NCI-H1436 treated with DMSO at 0.1 percent for 48 hours (cell line): ENCODE data around the gene PRR5.

Experiments
- DNase-seq: peaks from one replicate; lab custom pipeline; 2025; lab: John Stamatoyannopoulos, UW

Gene PRR5

DNA sequence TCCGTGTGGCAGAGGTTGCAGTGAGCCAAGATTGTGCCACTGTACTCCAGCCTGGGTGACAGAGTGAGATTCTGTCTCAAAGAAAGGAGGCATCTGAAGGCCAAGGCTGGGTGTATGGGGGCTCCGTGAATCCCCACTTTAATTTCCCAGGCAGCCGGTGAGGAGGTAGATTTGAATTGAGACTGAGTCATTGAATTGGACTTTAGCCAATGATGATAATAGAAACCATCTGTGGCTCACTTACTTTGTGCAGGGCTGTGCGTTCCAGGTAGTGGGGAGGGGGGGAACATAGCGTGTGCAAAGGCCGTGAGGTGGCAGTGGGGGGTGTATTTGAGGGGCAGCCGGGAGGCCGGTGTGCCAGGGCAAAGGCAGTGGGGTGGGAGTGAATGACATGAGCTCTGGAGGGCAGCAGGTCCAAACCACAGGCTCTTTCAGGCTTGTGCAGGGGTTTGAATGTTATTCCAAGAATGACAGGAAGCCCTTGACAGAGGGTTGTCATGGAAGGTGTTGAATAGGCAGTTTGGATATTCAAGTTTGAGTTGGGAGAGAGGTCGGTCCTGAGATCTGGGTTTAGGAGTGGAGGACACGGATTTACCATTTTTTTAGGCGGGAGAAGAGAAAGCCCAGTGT, 56.5 kb downstream of the PRR5 start:
- DNase-seq, result no peak

DNA sequence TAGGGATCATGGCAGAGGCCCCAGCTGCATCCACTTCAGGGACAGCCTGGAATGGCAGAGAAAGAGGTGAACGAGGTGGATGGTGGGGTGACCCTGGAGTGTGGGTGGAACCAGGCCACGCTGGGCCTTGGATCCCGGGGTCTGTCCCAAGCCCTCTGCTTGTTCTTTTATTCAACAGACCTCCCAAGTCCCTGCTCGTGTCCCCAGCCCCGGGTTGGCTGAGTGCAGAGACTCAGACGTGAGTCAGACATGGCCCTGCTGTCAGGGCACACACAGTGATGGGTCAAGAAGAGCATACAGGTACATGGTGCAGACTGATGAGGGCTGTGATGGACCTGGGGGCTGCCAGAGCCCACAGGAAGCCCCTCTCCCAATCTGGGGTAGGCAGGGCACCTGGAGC, 57.0 kb downstream of the PRR5 start:
- no peak for DNase-seq

DNA sequence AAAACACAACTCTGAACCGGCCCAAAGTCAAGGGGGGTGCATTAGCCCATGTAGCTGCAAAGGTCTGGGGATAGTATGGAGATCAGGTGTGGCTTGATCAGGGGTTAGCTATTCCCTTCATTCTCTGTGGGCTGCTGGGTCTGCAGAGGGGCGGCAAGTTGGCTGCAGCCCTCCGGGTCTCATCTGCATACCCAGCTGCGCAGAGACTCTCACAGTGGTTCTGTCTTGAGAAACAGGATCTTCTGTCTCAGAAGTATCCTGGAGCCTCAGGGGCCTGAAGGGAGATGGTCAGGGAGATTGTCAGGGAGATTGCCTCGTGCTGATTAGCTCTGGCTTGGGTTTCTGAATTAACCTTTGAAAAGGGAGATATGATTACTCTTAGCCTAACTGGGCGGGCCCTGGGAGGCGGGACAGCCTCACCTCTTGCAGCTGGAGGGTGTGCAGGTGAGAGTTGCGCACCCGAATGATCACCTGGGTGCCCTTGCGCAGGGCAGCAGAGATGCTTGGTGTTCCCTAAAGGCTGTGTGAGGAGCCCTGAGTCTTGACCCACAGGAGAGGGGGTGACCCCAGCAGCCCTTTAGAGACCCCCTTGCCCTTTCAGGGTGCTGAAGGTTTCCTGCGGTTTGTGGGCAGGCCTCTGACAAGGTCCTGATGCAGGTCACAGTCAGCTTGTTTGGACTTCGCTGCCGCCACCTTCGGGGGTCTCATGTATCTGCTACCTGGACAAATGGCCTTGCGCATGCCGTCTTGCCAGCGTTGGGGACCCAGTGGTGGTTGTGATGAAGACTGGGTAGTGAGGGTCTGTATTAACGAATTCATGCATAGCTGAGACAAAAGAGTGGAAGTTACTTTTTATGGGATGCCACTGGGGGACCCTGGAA, 57.7 kb downstream of the PRR5 start:
- no peak for DNase-seq

DNA sequence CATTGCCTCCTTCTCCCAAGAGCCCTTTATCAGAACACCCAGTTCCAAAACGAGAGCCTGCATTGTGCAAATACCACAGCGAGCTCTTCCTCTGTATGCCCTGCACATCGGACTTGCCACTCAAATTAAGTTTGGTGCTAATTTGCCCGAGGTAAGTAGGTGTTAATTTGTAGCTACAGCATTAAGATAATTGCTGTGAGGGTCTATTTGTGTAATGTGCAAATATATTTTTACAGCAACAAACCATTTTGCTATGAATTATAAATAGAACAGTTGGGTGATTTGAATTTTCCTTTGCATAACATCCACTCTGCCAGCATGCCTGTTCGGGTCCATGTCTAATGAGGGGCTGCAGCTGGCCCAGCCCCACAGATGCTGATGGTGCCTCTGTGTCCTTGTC, 58.5 kb downstream of the PRR5 start:
- DNase-seq, result no peak

DNA sequence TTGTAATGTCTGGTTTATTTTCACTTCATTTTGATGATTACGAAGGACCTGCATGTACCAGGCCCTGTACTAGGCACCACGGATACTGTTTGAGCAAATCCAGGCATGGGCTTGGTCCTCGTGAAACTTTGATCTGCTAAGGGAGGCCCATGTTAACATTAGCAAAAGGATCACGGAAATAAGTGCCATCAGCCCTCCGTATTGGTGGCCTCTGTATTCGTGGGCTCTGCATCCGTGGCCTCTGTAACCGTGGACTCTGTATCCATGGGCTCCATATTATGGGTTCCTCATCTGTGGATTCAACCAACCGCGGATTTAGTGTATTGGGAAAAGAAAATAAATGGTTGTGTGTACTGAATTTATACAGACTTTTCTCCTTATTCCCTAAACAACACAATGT, 59.0 kb downstream of the PRR5 start:
- no peak for DNase-seq

DNA sequence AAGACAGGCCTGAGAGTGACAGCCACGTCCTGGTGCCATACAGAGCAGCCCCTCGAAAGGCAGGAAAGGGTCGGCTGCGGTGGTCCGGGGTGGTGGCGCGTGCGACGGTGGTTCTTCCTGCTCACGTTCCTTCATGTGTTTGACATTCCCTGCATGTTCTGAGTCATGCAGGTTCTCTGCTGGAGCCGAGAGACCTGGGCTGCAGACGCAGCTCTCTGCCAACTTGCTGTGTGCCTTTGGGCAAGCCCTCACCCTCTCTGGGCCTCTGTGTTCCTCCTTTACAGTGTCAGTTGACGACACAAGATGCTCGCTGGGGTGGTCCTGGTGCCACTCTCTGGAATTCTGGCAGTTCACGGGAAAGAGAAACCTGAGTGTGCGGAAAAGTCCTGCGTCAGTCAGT, 62.4 kb downstream of the PRR5 start:
- no peak for DNase-seq

DNA sequence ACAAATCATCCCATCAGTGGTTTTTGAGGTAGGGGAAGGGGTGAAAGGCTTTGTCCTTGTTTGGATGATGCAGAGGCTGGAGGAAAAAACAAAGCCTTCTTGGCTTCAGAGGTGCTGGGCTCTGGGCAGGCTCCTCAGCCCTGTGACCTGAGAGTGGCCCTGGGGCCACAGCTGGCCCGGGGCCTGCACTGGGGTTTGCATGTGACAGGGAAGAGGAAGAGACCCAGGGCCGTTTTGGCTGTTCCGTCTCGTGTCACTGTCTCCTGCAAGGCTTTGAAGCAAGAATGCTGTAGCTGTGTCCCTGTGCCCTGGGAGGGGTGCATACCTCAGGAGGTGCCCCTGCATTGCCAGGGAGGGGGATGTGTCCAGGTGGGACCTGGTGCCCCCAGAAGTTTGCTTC, 63.0 kb downstream of the PRR5 start:
- DNase-seq, result no peak

DNA sequence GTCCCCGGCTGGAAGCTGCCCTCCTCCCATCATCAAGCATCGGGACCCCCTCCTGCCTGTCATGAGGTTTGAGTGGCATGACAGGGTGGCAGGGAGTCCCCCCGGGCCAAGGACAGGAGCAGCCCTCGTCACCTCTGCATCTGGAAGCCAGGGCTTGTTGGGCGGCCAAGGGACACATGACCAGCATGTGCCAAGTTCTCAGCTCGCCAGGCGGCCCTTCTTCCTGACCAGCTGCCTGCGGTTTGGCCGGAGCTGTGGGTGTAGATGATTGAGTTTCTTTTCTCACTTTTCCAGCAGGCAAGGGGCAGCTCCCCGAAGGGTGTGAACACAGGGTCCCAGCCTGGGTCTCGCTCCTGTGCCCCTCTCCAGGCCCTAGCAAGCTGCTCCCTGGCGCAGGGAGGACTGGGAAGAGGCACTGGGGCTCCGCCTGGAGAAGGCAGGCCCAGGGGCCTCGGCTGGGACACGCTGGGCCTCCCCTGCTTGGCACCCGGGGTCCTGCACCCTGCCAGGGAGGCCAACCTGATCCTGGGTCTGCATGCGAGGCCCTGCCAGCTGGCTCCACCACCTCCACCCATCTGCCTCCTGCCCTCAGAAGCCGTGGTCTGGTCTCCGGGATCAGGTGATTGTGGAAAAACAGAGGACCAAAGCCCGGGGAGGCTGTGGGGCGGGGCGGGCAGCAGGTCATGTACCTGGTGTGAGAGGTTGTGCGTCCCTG, 63.7 kb downstream of the PRR5 start:
- no peak for DNase-seq

DNA sequence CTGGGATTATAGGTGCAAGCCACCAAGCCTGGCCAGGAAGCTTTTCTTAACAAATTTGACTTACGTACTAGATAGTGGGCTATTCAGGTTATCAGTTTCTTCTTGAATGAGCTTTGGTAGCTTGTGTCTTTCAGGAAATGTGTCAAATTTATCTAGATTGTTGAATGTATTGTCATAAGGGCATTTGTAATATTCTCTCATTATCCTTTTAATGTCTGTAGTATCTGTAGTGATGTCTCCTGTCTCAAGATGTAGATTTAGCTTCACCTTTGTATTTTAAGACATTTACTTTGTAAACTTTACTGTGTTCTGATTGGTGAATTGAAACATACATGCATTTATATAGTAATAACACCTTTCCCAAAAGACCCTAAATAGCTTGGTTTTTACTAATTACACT, 71.1 kb downstream of the PRR5 start:
- DNase-seq, result no peak

DNA sequence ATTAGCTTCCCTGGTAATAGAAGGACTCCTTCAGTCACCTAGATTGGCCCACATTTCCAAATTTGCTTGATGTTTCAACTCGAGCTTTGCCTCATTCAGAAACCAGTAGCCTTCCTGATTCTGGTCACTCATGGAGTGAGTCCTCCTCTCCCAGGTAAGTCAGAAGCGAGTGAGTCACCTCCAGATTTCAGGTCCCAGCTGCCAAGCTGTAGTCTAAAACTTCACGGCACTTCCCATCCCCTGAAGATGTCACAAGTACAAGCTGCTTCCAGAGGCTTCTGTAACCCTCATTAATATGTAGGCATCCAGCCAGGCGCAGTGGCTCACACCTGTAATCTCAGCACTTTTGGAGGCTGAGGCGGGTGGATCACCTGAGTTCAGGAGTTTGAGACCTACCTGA, 73.9 kb downstream of the PRR5 start:
- DNase-seq, result no peak

DNA sequence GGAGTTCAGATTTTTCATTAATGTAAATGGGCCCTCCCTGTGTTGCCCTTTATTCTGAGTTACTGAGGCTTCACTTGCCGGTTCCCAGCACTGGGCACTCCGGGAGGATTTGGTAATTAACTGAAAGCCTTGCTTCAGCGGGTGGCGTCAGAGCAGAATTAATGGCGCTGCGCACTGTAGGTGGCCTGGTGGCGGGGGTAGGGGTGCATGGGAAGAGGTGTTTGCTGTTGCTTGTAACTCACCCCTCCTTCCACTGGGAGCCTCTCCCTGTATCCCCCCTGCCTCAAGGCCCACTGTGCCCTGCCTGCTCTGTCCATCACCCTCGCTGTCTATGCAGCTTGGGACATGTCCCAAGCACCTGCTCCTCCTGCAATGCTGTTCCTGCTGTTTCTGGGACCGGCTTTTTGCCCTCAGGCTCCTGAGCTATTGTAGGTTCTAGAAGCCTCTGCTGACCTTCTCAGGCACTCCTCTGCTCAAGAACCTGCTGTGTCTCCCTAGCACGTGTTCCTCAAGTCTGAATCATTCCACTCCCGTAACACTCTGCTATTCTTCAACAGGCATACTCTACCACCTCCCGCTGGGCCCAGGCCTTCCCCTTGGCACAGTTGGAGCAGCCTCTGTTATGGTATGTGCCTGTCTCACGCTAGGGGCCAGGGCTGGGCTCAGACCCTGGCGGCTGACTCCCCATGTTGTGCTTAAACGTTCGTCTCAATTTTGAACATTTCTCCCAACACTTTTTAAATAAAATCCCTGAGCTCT, 74.8 kb downstream of the PRR5 start:
- DNase-seq, result no peak

DNA sequence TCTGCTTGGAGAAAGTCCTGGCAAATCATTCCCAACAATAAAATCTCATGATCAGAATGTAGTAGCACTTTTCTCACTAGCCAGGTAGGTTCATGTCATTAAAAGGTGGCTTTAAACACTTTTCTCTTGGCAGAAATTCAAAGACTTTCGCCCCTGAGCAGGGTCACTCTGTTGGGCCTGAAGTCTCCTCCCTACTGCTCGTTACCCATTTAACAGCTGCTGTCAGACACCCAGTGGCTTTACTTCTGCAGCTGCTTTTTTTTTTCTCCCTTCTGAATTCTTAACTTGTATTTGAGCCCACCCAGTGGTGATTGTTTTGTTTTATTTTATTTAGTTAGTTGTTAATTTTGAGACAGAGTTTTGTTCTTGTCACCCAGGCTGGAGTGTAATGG, 75.4 kb downstream of the PRR5 start:
- DNase-seq, result no peak

DNA sequence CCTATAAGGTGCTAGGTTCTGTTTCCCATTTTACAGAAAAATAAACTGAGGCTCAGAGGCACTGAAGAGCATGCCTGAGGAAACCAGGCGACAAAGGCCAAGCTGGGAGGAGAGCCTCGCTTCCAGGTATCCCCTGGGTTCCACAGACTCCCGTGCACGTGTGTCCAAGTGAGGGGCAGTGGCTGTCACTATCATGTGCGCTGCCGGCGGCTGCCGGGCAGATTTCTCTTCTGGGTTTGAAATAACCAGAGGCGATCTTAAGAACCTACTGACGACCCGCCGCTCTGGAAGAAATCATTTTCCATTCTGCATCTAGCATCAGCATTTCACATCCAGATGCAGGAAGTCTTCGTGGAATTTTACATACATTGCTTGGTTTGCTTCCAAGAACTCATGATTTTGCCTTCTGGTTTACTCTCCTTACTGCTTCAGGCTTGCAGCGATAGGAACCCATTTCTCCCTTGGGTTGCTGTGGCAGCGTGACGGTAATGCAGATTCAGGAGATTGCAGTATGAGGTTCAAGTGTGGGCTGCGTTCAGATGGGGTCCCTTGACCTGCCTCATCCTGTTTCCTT, 79.0 kb downstream of the PRR5 start:
- DNase-seq, result no peak

DNA sequence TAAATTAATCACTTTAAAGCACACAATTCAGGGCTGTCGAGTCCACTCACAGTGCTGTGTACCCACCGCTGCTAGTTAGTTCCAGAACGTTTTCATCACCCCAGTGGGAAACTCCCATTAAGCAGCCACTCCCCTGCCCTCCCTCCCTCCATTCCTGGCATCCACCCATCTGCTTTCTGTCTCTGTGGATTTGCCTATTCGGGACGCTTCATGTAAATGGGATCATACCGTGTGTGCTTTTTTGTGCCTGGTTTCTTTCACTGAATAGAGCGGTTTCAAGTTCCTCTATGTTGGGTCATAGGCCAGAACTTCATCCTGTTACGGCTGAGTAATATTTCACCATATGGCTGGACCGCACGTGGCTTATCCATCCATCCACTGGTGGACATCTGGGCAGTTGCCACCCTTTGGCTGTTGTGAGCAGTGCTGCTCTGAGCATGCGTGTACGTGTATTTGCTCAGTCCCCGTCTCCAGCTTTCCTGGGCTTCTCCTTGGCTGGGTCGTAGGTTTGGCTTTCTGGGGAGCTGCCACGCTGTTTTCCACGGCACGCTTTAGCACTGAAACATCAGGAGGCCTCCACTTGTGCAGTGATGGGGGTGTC, 80.5 kb downstream of the PRR5 start:
- no peak for DNase-seq

DNA sequence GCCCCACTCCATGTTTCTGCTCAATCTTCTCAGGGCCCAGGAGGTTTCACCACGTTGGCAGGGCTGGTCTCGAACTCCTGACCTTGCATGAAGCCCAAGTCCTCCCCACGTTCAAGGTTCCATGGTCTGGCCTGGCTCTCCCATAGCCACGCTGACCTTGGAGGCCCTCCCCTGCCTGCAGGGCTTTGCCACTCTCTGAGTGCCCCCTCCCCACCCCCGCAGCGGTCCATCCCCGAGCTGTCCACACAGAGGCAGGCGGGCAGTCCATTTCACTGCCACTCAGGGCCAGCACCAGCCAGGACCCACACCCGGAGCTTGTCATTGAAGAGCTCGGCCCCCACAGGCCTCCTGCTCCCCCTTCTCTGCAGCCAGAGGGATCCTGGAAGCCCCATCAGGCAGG, 81.1 kb downstream of the PRR5 start:
- DNase-seq, result no peak

DNA sequence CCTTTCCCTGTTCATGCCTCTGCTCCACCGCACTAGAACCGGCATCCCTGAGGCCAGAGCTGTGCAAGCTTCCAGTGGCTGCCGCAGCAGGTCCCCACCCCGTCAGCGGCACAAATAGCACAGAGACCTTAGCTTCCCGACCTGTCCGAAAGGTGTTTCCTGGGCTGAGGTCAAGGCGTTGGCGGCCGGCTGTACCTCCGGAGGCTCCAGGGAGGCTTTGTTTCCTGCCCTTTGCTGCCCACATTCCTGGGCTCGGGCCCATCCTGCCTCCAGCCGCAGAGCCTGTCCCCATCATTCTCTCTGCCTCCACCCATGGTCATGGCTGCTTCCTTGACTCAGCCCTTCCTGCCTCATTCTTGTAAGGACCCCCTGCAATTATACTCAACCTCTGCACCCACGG, 81.6 kb downstream of the PRR5 start:
- no peak for DNase-seq

DNA sequence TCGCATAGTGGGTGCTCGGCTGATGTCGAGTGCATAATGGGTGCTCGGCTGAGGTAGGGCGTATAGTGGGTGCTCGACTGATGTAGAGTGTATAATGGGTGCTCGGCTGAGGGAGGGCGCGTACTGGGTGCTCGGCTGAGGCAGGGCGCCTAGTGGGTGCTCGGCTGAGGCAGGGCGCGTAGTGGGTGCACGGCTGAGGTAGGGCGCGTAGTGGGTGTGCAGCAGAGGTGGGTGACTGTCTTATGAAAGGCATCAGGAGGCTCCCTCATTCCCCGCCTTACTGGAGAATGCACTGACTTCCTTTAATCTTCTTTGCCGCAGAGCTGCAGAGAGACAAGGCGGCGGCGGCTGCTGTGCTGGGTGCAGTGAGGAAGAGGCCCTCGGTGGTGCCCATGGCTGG, 84.1 kb downstream of the PRR5 start:
- DNase-seq, result no peak

DNA sequence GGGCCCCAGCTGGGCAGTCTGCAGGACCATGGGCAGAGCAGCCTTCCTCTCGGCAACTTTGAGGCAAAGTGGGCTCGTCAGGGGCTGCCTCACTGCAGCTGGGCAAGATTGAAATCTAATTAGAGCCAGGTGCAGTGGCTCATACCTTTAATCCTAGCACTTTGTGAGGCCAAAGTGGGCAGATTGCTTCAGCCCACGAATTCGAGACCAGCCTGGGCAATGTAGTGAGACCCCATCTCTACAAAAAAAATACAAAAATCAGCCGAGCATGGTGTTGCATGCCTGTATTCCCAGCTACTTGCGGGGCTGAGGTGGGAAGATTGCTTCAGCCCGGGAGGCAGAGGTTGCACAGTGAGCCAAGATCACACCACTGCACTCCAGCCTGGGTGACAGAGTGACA, 84.6 kb downstream of the PRR5 start:
- no peak for DNase-seq
